ENCODE measurements around the gene CIAO3.
A peak's percentile ranks its signal among the peaks of the same experiment; 100 is the strongest.

CIAO3 gene

GRCh38 chr16:683396-684070 lies 57.3 kb downstream of the CIAO3 start (continued):
- TF ChIP-seq ZNF423 (tag by site-specific recombination; IDR thresholded peaks at IDR 0.05) = no peak
- TF ChIP-seq EGR2 (tag by site-specific recombination; IDR thresholded peaks at IDR 0.05; ENCODE audit: low read depth) = peak; percentile 82; the same call in 1 of the 2 replicates
- TF ChIP-seq ZFP69B (tag by site-specific recombination; IDR thresholded peaks at IDR 0.05) = peak; percentile 88
- peak; percentile 38; the same call in 1 of the 2 replicates for TF ChIP-seq OVOL3 (tag by site-specific recombination; IDR thresholded peaks at IDR 0.05)
- no peak for TF ChIP-seq ZNF473 (tag by site-specific recombination; IDR thresholded peaks at IDR 0.05)
- TF ChIP-seq ZNF114 (tag by site-specific recombination; IDR thresholded peaks at IDR 0.05) = no peak
- no peak for TF ChIP-seq ZNF701 (tag by site-specific recombination; IDR thresholded peaks at IDR 0.05)
- TF ChIP-seq ZNF324 (tag by site-specific recombination; IDR thresholded peaks at IDR 0.05) = peak; percentile 66; the same call in 1 of the 2 replicates
- TF ChIP-seq ZNF843 (tag by site-specific recombination; IDR thresholded peaks at IDR 0.05) = peak; percentile 42; the same call in 1 of the 2 replicates
- peak; percentile 89 for TF ChIP-seq ZNF692 (tag by site-specific recombination; IDR thresholded peaks at IDR 0.05)
- no peak for TF ChIP-seq ZNF624 (tag by site-specific recombination; IDR thresholded peaks at IDR 0.05)
- TF ChIP-seq CTCF (tag by site-specific recombination; IDR thresholded peaks at IDR 0.05) = 0 out of 2 replicates have a peak, but pooled peaks have one; percentile 22
- no peak for TF ChIP-seq ZNF362 (tag by site-specific recombination; IDR thresholded peaks at IDR 0.05)
- no peak for TF ChIP-seq ZNF248 (tag by site-specific recombination; IDR thresholded peaks at IDR 0.05)
- no peak for TF ChIP-seq ZNF112 (tag by site-specific recombination; IDR thresholded peaks at IDR 0.05)
- TF ChIP-seq ZIC2 (tag by site-specific recombination; IDR thresholded peaks at IDR 0.05) = no peak; the same call in 1 of the 2 replicates
- no peak for TF ChIP-seq ZNF16 (tag by site-specific recombination; IDR thresholded peaks at IDR 0.05; ENCODE audit: low read depth)
- no peak for TF ChIP-seq AEBP2 (tag by site-specific recombination; IDR thresholded peaks at IDR 0.05; ENCODE audit: borderline replicate concordance)
- TF ChIP-seq ZNF768 (tag by site-specific recombination; IDR thresholded peaks at IDR 0.05) = no peak
- no peak for TF ChIP-seq ZBTB10 (tag by site-specific recombination; IDR thresholded peaks at IDR 0.05)
- TF ChIP-seq ZBTB20 (tag by site-specific recombination; IDR thresholded peaks at IDR 0.05) = peak; percentile 48; the same call in 1 of the 2 replicates
- no peak for TF ChIP-seq ZNF155 (tag by site-specific recombination; IDR thresholded peaks at IDR 0.05)
- TF ChIP-seq ZNF776 (tag by site-specific recombination; IDR thresholded peaks at IDR 0.05; ENCODE audit: borderline replicate concordance) = no peak
- no peak for TF ChIP-seq ZNF266 (tag by site-specific recombination; IDR thresholded peaks at IDR 0.05; ENCODE audit: low read depth)
- no peak for TF ChIP-seq BCL6B (tag by site-specific recombination; IDR thresholded peaks at IDR 0.05)
- TF ChIP-seq ZEB2 (tag by site-specific recombination; IDR thresholded peaks at IDR 0.05) = peak; percentile 96
- TF ChIP-seq ZNF2 (tag by site-specific recombination; IDR thresholded peaks at IDR 0.05) = 0 out of 2 replicates have a peak, but pooled peaks have one; percentile 64
- peak; percentile 85 for TF ChIP-seq ZFHX2 (tag by site-specific recombination; conservative IDR thresholded peaks at IDR 0.05)
